A673 (cell line): Measurements from ENCODE around the gene AHDC1.

Experiments used
- CTCF ChIP-seq: fragments of 300-800, 200-600 bp; sonication (generic); conservative IDR thresholded peaks from 2 replicates; pipeline ENCODE4 v1.5.1; 2017; ENCODE audit warnings: low read depth, mild to moderate bottlenecking, antibody characterized with exemption, low read length, moderate library complexity, mixed read lengths
- EZH2 ChIP-seq: fragments of 200-600 bp; sonication (generic); IDR thresholded peaks from 2 replicates; pipeline ENCODE4 v1.6.1; 2017; ENCODE audit warnings: borderline replicate concordance, low read depth, mild to moderate bottlenecking, mixed read lengths, antibody characterized with exemption, low read length; ENCODE audit not compliant: poor library complexity, severe bottlenecking

DNA sequence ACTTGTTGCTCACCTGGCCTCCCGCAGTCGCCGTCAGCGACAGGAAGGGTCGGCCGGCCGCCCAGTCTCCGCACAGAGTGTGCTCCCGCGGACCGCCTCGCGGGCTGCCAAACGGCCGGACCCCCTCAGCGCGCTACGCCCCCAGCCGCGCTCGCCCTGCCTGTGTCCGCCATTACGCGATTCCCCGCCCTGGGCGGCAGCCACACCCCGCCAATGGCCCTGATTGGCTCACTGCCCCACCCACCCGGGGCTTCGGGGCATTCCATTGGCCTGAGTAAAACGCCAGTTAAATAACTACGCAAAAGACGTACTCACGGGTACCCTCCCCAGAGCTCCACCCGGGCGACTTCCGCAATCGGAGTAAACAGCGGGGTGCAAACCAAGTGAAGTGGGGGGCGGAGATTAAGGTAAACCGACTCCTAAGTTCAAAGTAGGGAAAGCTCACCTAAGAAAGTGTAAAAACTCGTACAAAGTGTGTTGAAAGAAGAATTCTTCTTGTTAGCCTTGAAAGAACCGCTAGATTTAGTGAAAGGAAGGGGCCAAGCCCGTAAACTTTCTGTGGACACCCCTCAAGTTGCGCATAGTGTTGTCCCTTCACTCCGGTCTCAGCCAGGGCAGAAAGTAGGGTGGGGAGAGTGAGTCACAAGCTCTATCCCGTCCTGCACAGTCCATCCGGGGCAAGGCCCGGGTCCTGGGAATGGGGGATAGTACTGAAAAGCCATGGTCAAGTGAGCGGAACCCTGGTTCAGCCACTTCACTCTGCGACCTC, 113.8 kb downstream of the AHDC1 start, which contains the start of gene WASF2:
- TF ChIP-seq CTCF (no peak), EZH2 (no peak)
